Adrenal gland (tissue), 5 donors: Measurements from ENCODE around the gene HCRT.

ENCODE experiments used
- POLR2A ChIP-seq, 2 donors: fragments of 450-650 bp; IDR thresholded peaks; one replicate each; pipeline ENCODE4 v1.6.1; 2017; ENCODE audit warnings: antibody characterized with exemption in 2 of 2, mild to moderate bottlenecking in 2 of 2, moderate library complexity in 1 of 2
- TF ChIP-seq, protein P1 (sequence below), 6 experiments: fragments of 450-650 bp in 4 of 6; fragments of 200-600 bp in 2 of 6; sonication (generic) in 1 of 6; IDR thresholded peaks; 1 replicate in 5 of 6; 2 replicates in 1 of 6; pipeline versions ENCODE4 v1.5.1 to v1.8.0; 2016 to 2021; ENCODE audit warnings: antibody characterized with exemption in 6 of 6, mild to moderate bottlenecking in 2 of 6, moderate library complexity in 1 of 6
- donor health status: DM: no; HTN: no; CAD: no.

DNA sequence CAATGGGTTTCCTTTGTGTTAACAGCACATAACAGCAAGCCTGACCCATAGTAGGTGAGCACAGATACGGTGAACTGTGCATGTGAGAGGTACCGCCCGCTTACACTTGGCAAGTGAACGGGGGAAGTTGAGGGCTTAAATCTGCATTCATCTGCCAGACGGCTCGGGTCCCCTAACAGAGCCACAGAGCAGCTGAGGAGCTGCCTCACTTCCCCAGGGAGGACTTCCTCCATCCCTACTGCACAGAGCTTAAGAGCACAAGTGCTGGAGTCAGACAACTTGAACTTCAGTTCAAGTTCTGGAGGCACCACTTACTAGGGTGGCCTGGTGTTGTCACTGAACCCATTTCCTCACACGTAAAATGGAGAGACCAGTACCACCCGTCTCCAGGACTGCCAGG, 43.9 kb downstream of the HCRT start:
- TF ChIP-seq, protein P1, sequence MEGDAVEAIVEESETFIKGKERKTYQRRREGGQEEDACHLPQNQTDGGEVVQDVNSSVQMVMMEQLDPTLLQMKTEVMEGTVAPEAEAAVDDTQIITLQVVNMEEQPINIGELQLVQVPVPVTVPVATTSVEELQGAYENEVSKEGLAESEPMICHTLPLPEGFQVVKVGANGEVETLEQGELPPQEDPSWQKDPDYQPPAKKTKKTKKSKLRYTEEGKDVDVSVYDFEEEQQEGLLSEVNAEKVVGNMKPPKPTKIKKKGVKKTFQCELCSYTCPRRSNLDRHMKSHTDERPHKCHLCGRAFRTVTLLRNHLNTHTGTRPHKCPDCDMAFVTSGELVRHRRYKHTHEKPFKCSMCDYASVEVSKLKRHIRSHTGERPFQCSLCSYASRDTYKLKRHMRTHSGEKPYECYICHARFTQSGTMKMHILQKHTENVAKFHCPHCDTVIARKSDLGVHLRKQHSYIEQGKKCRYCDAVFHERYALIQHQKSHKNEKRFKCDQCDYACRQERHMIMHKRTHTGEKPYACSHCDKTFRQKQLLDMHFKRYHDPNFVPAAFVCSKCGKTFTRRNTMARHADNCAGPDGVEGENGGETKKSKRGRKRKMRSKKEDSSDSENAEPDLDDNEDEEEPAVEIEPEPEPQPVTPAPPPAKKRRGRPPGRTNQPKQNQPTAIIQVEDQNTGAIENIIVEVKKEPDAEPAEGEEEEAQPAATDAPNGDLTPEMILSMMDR (IDR thresholded peaks at IDR 0.05), result no peak
- no peak for TF ChIP-seq POLR2A (IDR thresholded peaks at IDR 0.05)
